KMS-11 (cell line): ENCODE measurements around the gene BPI.
"Not testable (repeated sequence)": the region's sequence is repeated elsewhere in the genome, so short reads cannot be mapped to it uniquely, and the experiment has no call there.

Source experiments
- H2AFZ ChIP-seq: fragments of 200-600 bp; sonication (generic); 2 replicates; pipeline ENCODE4 v1.6.1; 2016; ENCODE audit warnings: antibody characterized with exemption, mixed run types, low read depth
- H3K27ac ChIP-seq: fragments of 200-600 bp; sonication (generic); 2 replicates; pipeline ENCODE4 v1.6.1; 2016; ENCODE audit warnings: mild to moderate bottlenecking, mixed run types
- H3K27me3 ChIP-seq: fragments of 200-600 bp; sonication (generic); 2 replicates; pipeline ENCODE4 v1.6.1; 2017; ENCODE audit warnings: mild to moderate bottlenecking, low read depth, mixed run types, moderate library complexity; ENCODE audit not compliant: insufficient read depth
- H3K36me3 ChIP-seq: fragments of 200-600 bp; sonication (generic); 2 replicates; pipeline ENCODE4 v1.6.1; 2017; ENCODE audit warnings: mild to moderate bottlenecking, mixed run types; ENCODE audit not compliant: insufficient read depth
- H3K4me1 ChIP-seq: fragments of 200-600 bp; sonication (generic); 2 replicates; pipeline ENCODE4 v1.6.1; 2016; ENCODE audit warnings: mild to moderate bottlenecking, low read depth, mixed run types; ENCODE audit not compliant: poor library complexity, severe bottlenecking
- H3K4me2 ChIP-seq: fragments of 200-600 bp; sonication (generic); 2 replicates; pipeline ENCODE4 v1.7.0; 2016; ENCODE audit warnings: mild to moderate bottlenecking, mixed run types
- H3K4me3 ChIP-seq: fragments of 200-600 bp; sonication (generic); IDR thresholded peaks from 2 replicates; pipeline ENCODE4 v1.6.1; 2017; ENCODE audit warnings: low read depth, low read length, mixed read lengths; ENCODE audit not compliant: insufficient read depth
- H3K79me2 ChIP-seq: fragments of 200-600 bp; sonication (generic); 2 replicates; pipeline ENCODE4 v1.6.1; 2016; ENCODE audit warnings: low read depth, mixed run types; ENCODE audit not compliant: insufficient read depth
- H3K9ac ChIP-seq: fragments of 200-600 bp; sonication (generic); 2 replicates; pipeline ENCODE4 v1.6.1; 2016; ENCODE audit warnings: mild to moderate bottlenecking, mixed run types
- H4K20me1 ChIP-seq: fragments of 200-600 bp; sonication (generic); 2 replicates; pipeline ENCODE4 v1.6.1; 2016; ENCODE audit warnings: mild to moderate bottlenecking, mixed run types; ENCODE audit not compliant: insufficient read depth
- TF ChIP-seq, protein P1 (sequence below): fragments of 200-600 bp; sonication (generic); conservative IDR thresholded peaks from 2 replicates; pipeline ENCODE4 v1.6.1; 2017; ENCODE audit warnings: low read depth, mild to moderate bottlenecking, antibody characterized with exemption, low read length, moderate library complexity, mixed read lengths

Gene BPI

DNA sequence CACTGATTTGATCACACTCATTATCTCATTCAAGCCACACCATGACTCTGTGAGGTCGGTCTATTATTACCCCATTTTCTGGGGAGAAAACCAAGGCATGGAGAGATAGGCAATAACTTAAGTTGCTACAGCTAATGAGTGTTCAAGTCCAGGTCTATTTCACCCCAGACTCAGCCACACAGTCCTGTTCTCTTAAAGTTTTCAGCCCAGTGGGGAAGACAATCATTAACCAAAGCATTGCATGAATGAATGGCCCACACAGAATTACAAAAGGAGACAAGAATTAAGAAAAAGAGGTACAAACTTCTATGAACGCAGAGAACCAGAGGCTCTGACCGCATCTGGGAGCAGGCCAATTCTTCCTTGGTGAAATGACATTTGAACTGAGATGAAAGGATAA is 7.1 kb downstream of the BPI start:
- H3K79me2 ChIP-seq = no peaks in the 10 kb centered on the region
- TF ChIP-seq, protein P1, sequence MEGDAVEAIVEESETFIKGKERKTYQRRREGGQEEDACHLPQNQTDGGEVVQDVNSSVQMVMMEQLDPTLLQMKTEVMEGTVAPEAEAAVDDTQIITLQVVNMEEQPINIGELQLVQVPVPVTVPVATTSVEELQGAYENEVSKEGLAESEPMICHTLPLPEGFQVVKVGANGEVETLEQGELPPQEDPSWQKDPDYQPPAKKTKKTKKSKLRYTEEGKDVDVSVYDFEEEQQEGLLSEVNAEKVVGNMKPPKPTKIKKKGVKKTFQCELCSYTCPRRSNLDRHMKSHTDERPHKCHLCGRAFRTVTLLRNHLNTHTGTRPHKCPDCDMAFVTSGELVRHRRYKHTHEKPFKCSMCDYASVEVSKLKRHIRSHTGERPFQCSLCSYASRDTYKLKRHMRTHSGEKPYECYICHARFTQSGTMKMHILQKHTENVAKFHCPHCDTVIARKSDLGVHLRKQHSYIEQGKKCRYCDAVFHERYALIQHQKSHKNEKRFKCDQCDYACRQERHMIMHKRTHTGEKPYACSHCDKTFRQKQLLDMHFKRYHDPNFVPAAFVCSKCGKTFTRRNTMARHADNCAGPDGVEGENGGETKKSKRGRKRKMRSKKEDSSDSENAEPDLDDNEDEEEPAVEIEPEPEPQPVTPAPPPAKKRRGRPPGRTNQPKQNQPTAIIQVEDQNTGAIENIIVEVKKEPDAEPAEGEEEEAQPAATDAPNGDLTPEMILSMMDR = no peak
- H3K36me3 ChIP-seq = no peaks in the 10 kb centered on the region
- H3K4me1 ChIP-seq = no peaks in the 10 kb centered on the region
- no peak overlapping the region for H3K27ac ChIP-seq
- no peak overlapping the region for H3K4me3 ChIP-seq
- no peak overlapping the region for H2AFZ ChIP-seq
- no peaks in the 10 kb centered on the region for H3K27me3 ChIP-seq
- no peak overlapping the region for H3K4me2 ChIP-seq
- H3K9ac ChIP-seq = no peak overlapping the region
- H4K20me1 ChIP-seq = no peaks in the 10 kb centered on the region

DNA sequence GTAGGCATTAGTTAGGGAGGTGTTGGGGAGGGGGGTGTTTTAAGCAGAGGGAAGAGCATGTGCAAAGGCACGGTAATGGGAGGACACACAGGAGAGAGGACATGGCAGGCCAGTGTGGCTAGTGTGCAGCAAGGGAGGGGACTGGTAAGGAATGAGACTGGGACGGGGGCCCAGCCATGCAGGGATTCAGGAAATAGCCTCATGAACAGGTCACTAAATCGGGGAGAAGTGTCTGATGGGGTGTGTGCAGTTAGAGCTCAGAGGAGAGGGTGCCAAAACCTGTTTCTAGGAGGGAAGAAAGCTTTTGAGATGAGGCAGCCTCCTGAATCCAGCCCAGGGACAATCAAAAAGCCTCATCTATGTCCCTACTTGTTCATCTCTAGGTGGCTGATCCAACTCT is 7.5 kb downstream of the BPI start:
- H3K36me3 ChIP-seq = no peaks in the 10 kb centered on the region
- no peak overlapping the region for H3K9ac ChIP-seq
- H3K27ac ChIP-seq = no peak overlapping the region
- no peaks in the 10 kb centered on the region for H3K4me1 ChIP-seq
- no peaks in the 10 kb centered on the region for H3K79me2 ChIP-seq
- no peak overlapping the region for H3K4me2 ChIP-seq
- no peak overlapping the region for H2AFZ ChIP-seq
- no peaks in the 10 kb centered on the region for H4K20me1 ChIP-seq
- H3K27me3 ChIP-seq = no peaks in the 10 kb centered on the region
- no peak overlapping the region for H3K4me3 ChIP-seq
- TF ChIP-seq, protein P1 = no peak

DNA sequence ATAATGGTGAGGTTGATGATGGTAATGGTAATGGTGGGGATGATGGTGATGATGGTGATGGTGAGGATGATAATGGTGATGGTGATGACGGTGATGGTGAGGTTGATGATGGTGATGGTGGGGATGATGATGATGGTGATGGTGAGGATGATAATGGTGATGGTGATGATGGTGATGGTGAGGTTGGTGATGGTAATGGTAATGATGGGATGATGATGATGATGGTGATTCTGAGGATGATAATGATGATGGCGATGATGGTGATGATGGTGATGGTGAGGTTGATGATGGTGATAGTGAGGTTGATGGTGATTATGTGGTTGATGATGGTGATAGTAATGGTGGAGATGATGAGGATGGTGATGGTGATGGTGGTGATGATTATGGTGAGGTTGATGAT is 9.7 kb downstream of the BPI start:
- Histone ChIP-seq H3K27ac (no peak overlapping the region), H3K4me3 (no peak overlapping the region), H3K4me2 (no peak overlapping the region), H3K4me1 (no peaks in the 10 kb centered on the region), H4K20me1 (no peaks in the 10 kb centered on the region), H2AFZ (no peak overlapping the region), H3K36me3 (no peaks in the 10 kb centered on the region), H3K9ac (no peak overlapping the region), H3K79me2 (no peaks in the 10 kb centered on the region), H3K27me3 (no peaks in the 10 kb centered on the region)
- TF ChIP-seq, protein P1 = no peak

DNA sequence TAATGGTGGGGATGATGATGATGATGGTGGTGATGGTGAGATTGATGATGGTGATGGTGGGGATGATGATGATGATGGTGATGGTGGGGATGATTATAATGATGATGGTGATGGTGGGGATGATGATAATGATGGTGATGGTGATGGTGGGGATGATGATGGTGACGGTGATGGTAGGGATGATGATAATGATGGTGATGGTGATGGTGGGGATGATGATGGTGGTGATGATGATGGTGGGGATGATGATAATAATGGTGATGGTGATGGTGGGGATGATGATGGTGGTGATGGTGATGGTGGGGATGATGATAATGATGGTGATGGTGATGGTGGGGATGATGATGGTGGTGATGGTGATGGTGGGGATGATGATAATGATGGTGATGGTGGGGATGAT is 10.4 kb downstream of the BPI start:
- not testable (repeated sequence) for H3K4me3 ChIP-seq, H3K4me2 ChIP-seq, H3K9ac ChIP-seq, H4K20me1 ChIP-seq, H3K4me1 ChIP-seq, H3K36me3 ChIP-seq, H3K79me2 ChIP-seq, H3K27me3 ChIP-seq, H2AFZ ChIP-seq, H3K27ac ChIP-seq

DNA sequence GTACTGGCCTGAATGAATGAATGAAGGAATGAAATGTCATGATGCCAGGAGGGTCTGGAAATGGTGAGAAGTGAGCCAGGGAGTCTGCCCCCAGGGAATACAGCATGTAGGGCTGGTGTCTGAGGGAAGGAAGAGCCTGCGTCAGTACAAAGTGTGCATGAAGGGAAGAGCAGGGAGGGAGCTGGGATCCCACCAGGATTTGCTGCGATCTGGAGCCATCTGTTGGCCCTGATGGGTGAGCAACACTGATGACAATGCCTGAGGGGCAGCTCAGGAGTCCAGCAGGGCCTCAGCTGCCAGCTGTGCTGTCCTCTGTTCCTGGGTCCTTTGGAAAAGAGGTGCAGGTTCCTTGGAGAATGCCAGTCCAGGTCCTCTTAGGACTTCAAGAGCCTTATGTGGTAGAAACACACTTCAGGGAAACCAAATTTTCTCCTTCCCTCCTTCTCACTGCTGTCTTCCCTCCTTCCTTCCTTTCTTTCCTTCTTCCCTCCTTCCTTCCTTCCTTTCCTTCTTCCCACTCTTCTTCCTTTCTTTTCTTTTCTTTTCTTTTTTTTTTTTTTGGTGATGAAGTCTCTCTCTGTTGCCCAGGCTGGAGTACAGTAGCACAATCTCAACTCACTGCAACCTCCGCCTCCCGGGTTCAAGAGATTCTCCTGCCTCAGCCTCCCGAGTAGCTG is 11.5 kb downstream of the BPI start:
- Histone ChIP-seq H2AFZ (no peak overlapping the region), H3K27ac (no peak overlapping the region), H3K4me3 (no peak overlapping the region), H3K9ac (no peak overlapping the region), H3K36me3 (no peaks in the 10 kb centered on the region), H4K20me1 (no peaks in the 10 kb centered on the region), H3K4me1 (no peaks in the 10 kb centered on the region), H3K27me3 (no peaks in the 10 kb centered on the region), H3K79me2 (no peaks in the 10 kb centered on the region), H3K4me2 (no peak overlapping the region)
- TF ChIP-seq, protein P1 = no peak
